ENCODE data around the gene USH2A. TPM values are rescaled to one million over a fixed set of nuclear protein-coding genes. Genes with fewer than 3 reads are reported as not detected.

The USH2A gene
- polyA plus RNA-seq, 3 donors, result not detected

GRCh38 chr1:216420263-216420662 lies 3.0 kb downstream of the USH2A start:
- whole genome bisulfite sequencing (ENCODE audit: insufficient coverage), result no CpG with 5 or more reads among the region's 2 CpGs

GRCh38 chr1:216416488-216416887 lies 6.8 kb downstream of the USH2A start:
- Histone ChIP-seq H3K9me3 (replicated peaks in 1 of 2; ENCODE audit: control insufficient read depth in 1 of 2, insufficient read depth in 1 of 2, low read length in 2 of 2) (no peaks in the 10 kb centered on the region), H3K4me3 (replicated peaks in 1 of 3; ENCODE audit: low read depth in 2 of 3, low read length in 3 of 3) (no peak overlapping the region), H3K4me1 (ENCODE audit: control insufficient read depth in 1 of 2, insufficient read depth in 2 of 2, low read length in 2 of 2) (no peaks in the 10 kb centered on the region), H3K4me2 (replicated peaks; ENCODE audit: extremely low read depth, low read length, poor library complexity, severe bottlenecking) (no peak overlapping the region), H3K9ac (ENCODE audit: insufficient read depth, low read length, poor library complexity, severe bottlenecking) (no peak overlapping the region), H3K36me3 (replicated peaks in 1 of 2; ENCODE audit: control insufficient read depth in 1 of 2, insufficient read depth in 2 of 2, low read length in 2 of 2) (no peaks in the 10 kb centered on the region), H2AFZ (ENCODE audit: insufficient read depth, low read depth, low read length, poor library complexity, severe bottlenecking) (no peak overlapping the region), H4K20me1 (ENCODE audit: insufficient read depth, low read length) (no peaks in the 10 kb centered on the region), H3K27me3 (ENCODE audit: control insufficient read depth in 2 of 2, insufficient read depth in 2 of 2, low read length in 2 of 2) (no peaks in the 10 kb centered on the region), H3K27ac (ENCODE audit: low read depth in 1 of 2, low read length in 2 of 2) (no peak overlapping the region), H3K79me2 (ENCODE audit: insufficient read depth, low read length) (no peaks in the 10 kb centered on the region)
- peaks cover 0 to 2% (median 1%) of the 10 kb centered on the region in 3 donors for H3K27me3 Mint-ChIP-seq (ENCODE audit: low read depth in 3 of 3)
- no CpG with 5 or more reads among the region's 1 CpG for WGBS (ENCODE audit: insufficient coverage)
- no peak for TF ChIP-seq CTCF (IDR thresholded peaks at IDR 0.05)
- no peak for DNase-seq
- H3K4me3 Mint-ChIP-seq, result no peak overlapping the region
- intact Hi-C loops (cut with micrococcal nuclease), result no loop called here
- H3K36me3 Mint-ChIP-seq, result no peaks in the 10 kb centered on the region
- no peaks in the 10 kb centered on the region for H3K4me1 Mint-ChIP-seq
- H3K27ac Mint-ChIP-seq, result no peak overlapping the region
- peaks cover 0 to 5% (median 0%) of the 10 kb centered on the region in 7 donors for H3K9me3 Mint-ChIP-seq

More at GRCh38 chr1:216420263-216420662, 3.0 kb downstream of the USH2A start:
- Histone ChIP-seq H3K79me2 (ENCODE audit: insufficient read depth, low read length) (no peaks in the 10 kb centered on the region), H2AFZ (ENCODE audit: insufficient read depth, low read depth, low read length, poor library complexity, severe bottlenecking) (no peak overlapping the region), H4K20me1 (ENCODE audit: insufficient read depth, low read length) (no peaks in the 10 kb centered on the region), H3K27ac (ENCODE audit: low read depth in 1 of 2, low read length in 2 of 2) (no peak overlapping the region), H3K4me3 (replicated peaks in 1 of 3; ENCODE audit: low read depth in 2 of 3, low read length in 3 of 3) (no peak overlapping the region), H3K27me3 (ENCODE audit: control insufficient read depth in 2 of 2, insufficient read depth in 2 of 2, low read length in 2 of 2) (no peaks in the 10 kb centered on the region), H3K4me2 (replicated peaks; ENCODE audit: extremely low read depth, low read length, poor library complexity, severe bottlenecking) (no peak overlapping the region), H3K4me1 (ENCODE audit: control insufficient read depth in 1 of 2, insufficient read depth in 2 of 2, low read length in 2 of 2) (no peaks in the 10 kb centered on the region), H3K9ac (ENCODE audit: insufficient read depth, low read length, poor library complexity, severe bottlenecking) (no peak overlapping the region), H3K9me3 (replicated peaks in 1 of 2; ENCODE audit: control insufficient read depth in 1 of 2, insufficient read depth in 1 of 2, low read length in 2 of 2) (no peaks in the 10 kb centered on the region), H3K36me3 (replicated peaks in 1 of 2; ENCODE audit: control insufficient read depth in 1 of 2, insufficient read depth in 2 of 2, low read length in 2 of 2) (no peaks in the 10 kb centered on the region)
- Mint-ChIP-seq H3K27me3 (ENCODE audit: low read depth in 3 of 3) (peaks cover 0 to 2% (median 0%) of the 10 kb centered on the region in 3 donors), H3K36me3 (no peaks in the 10 kb centered on the region), H3K9me3 (peaks cover 0 to 5% (median 0%) of the 10 kb centered on the region in 7 donors), H3K27ac (no peak overlapping the region), H3K4me3 (no peak overlapping the region), H3K4me1 (no peaks in the 10 kb centered on the region)
- DNase-seq, result no peak
- intact Hi-C loops (cut with micrococcal nuclease), result no loop called here
- TF ChIP-seq CTCF (IDR thresholded peaks at IDR 0.05), result no peak
